OCI-LY3 (cell line): ENCODE results near the gene RAPGEF5.

Experiments used
- H2AFZ ChIP-seq: fragments of 200-600, 300-600 bp; shearing (Covaris generic); 2 replicates; pipeline ENCODE4 v1.6.0; 2014; ENCODE audit warnings: antibody characterized with exemption, low read depth, low read length
- H3K27ac ChIP-seq: fragments of 200-600, 300-600 bp; sonication (generic); 2 replicates; pipeline ENCODE4 v1.5.1; 2014; ENCODE audit warnings: mild to moderate bottlenecking, low read length, moderate library complexity, mixed read lengths
- H3K27me3 ChIP-seq: fragments of 200-600, 300-600 bp; sonication (generic); 2 replicates; pipeline ENCODE4 v1.6.1; 2014; ENCODE audit warnings: low read depth, low read length, mixed read lengths
- H3K36me3 ChIP-seq: fragments of 200-600, 300-600 bp; sonication (generic); replicated peaks from 2 replicates; pipeline ENCODE3; 2014; ENCODE audit warnings: low read depth, low read length, mixed read lengths
- H3K4me1 ChIP-seq: fragments of 300-600, 200-600 bp; sonication (generic); 2 replicates; pipeline ENCODE4 v1.6.1; 2014; ENCODE audit warnings: low read length, mixed read lengths
- H3K4me2 ChIP-seq: fragments of 200-600, 300-600 bp; sonication (generic); 2 replicates; pipeline ENCODE4 v1.6.1; 2014; ENCODE audit warnings: low read length, mixed read lengths
- H3K4me3 ChIP-seq: fragments of 300-600, 200-600 bp; sonication (generic); 2 replicates; pipeline ENCODE4 v1.5.1; 2014; ENCODE audit warnings: antibody characterized with exemption, mild to moderate bottlenecking, low read length, moderate library complexity
- H3K79me2 ChIP-seq: fragments of 300-600, 200-600 bp; shearing (Covaris generic); 2 replicates; pipeline ENCODE4 v1.6.1; 2014; ENCODE audit warnings: mild to moderate bottlenecking, low read length, mixed read lengths
- H3K9ac ChIP-seq: fragments of 300-600, 200-600 bp; shearing (Covaris generic); 2 replicates; pipeline ENCODE4 v1.6.0; 2014; ENCODE audit warnings: mild to moderate bottlenecking, low read length, moderate library complexity
- H3K9me3 ChIP-seq: fragments of 200-600, 300-600 bp; shearing (Covaris generic); 2 replicates; pipeline ENCODE4 v1.6.1; 2014; ENCODE audit warnings: low read length, mixed read lengths; ENCODE audit not compliant: insufficient read depth
- H4K20me1 ChIP-seq: fragments of 200-600, 300-600 bp; sonication (generic); 2 replicates; pipeline ENCODE4 v1.6.1; 2016; ENCODE audit warnings: low read length, mixed read lengths; ENCODE audit not compliant: insufficient read depth
- EZH2phosphoT487 ChIP-seq: fragments of 200-600 bp; shearing (Covaris generic); IDR thresholded peaks from 2 replicates; pipeline ENCODE4 v1.6.1; 2018; ENCODE audit warnings: antibody characterized with exemption, mixed run types, low read depth
- TF ChIP-seq, protein P1 (sequence below): fragments of 200-600, 300-600 bp; sonication (generic); IDR thresholded peaks from 2 replicates; pipeline ENCODE4 v1.5.1; 2014; ENCODE audit warnings: antibody characterized with exemption, low read length, low read depth

Gene RAPGEF5

DNA sequence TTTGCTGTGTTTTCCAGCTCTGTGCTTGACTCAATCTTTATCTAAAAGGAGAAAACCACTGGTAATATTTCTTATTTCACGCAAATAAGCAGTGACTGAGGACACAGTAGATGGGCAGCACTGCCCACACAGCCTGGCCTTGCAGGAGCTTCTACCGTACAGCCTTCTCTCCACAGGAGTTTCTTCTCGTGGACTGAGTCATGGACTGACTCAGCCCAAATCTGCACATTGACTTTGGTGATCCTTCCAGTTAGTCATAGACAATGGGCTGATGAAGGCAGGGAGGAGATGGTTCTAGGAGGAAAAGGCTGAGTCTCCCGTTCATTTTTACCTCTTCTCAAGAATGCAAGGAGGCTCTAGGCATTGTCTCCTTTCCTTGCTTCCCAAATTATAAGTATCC is 200.7 kb downstream of the RAPGEF5 start:
- Histone ChIP-seq H4K20me1 (no peaks in the 10 kb centered on the region), H3K4me2 (no peak overlapping the region), H3K4me1 (no peaks in the 10 kb centered on the region), H3K27ac (no peak overlapping the region), H3K4me3 (no peak overlapping the region), H3K27me3 (no peaks in the 10 kb centered on the region), H3K9ac (no peak overlapping the region), H3K9me3 (no peaks in the 10 kb centered on the region), H3K79me2 (no peaks in the 10 kb centered on the region), H3K36me3 (no peaks in the 10 kb centered on the region), H2AFZ (no peak overlapping the region)
- no peak for TF ChIP-seq EZH2phosphoT487
- TF ChIP-seq, protein P1, sequence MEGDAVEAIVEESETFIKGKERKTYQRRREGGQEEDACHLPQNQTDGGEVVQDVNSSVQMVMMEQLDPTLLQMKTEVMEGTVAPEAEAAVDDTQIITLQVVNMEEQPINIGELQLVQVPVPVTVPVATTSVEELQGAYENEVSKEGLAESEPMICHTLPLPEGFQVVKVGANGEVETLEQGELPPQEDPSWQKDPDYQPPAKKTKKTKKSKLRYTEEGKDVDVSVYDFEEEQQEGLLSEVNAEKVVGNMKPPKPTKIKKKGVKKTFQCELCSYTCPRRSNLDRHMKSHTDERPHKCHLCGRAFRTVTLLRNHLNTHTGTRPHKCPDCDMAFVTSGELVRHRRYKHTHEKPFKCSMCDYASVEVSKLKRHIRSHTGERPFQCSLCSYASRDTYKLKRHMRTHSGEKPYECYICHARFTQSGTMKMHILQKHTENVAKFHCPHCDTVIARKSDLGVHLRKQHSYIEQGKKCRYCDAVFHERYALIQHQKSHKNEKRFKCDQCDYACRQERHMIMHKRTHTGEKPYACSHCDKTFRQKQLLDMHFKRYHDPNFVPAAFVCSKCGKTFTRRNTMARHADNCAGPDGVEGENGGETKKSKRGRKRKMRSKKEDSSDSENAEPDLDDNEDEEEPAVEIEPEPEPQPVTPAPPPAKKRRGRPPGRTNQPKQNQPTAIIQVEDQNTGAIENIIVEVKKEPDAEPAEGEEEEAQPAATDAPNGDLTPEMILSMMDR: no peak

DNA sequence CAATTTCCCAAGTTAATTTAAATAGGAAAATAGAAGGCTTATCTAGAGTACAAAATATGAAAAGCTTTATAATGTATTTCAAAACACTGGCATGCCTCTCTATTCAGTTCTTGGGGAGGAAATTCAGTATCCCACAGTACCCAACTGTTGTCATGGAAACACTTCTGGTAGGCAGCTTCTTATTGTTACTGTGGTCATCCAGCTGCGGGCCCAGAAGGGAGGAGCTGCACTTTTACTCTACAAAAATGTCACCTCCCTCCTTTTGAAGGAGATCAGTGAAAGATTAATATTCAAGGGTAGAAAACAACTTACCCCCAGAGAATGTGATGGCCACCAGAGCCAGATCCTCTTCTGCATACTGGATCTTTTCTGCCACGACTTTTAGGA is 202.8 kb downstream of the RAPGEF5 start:
- TF ChIP-seq, protein P1: no peak
- no peak for TF ChIP-seq EZH2phosphoT487
- no peaks in the 10 kb centered on the region for H4K20me1 ChIP-seq
- H3K27ac ChIP-seq: no peak overlapping the region
- no peaks in the 10 kb centered on the region for H3K4me1 ChIP-seq
- no peak overlapping the region for H3K4me2 ChIP-seq
- H3K4me3 ChIP-seq: no peak overlapping the region
- no peak overlapping the region for H2AFZ ChIP-seq
- no peaks in the 10 kb centered on the region for H3K27me3 ChIP-seq
- no peaks in the 10 kb centered on the region for H3K79me2 ChIP-seq
- no peaks in the 10 kb centered on the region for H3K36me3 ChIP-seq
- H3K9ac ChIP-seq: no peak overlapping the region
- no peaks in the 10 kb centered on the region for H3K9me3 ChIP-seq

DNA sequence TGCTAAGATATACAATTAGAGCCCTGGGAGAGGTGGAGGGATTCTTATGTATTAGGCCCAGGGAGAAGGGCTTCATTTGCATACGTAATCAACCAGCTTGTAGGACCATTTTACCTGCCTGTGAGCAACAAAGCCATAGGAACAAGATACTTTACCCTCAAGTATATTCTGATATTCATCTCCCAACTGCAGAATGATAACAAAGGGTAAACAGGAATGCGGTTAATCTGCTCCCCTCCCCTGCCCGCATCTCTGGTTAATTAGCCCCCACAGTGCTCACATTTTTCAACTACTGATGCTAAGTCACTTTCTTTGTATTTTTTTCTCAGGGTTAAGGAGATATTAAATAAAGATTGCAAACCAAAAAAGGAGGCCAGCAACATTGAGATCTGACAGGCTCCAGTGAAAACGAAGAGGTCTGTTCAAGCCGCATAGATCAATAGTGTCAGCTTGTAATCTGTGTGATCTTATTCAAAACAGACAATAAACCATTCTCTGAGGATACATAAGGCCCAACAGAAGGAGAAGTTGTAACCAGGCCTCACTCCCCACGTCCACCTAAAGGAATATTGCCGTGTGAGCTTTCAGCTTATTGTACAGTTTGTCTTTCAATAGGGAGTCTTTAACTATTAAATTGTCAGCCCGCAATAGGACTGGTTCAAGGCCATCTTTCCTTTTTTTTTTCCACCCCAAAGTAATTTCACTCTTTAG is 203.4 kb downstream of the RAPGEF5 start:
- no peak overlapping the region for H3K4me3 ChIP-seq
- no peak overlapping the region for H3K27ac ChIP-seq
- no peak overlapping the region for H3K4me2 ChIP-seq
- H3K36me3 ChIP-seq: no peaks in the 10 kb centered on the region
- no peaks in the 10 kb centered on the region for H3K4me1 ChIP-seq
- no peaks in the 10 kb centered on the region for H4K20me1 ChIP-seq
- no peaks in the 10 kb centered on the region for H3K27me3 ChIP-seq
- TF ChIP-seq, protein P1: no peak
- TF ChIP-seq EZH2phosphoT487: no peak
- H3K9me3 ChIP-seq: no peaks in the 10 kb centered on the region
- no peak overlapping the region for H3K9ac ChIP-seq
- H3K79me2 ChIP-seq: no peaks in the 10 kb centered on the region
- no peak overlapping the region for H2AFZ ChIP-seq

DNA sequence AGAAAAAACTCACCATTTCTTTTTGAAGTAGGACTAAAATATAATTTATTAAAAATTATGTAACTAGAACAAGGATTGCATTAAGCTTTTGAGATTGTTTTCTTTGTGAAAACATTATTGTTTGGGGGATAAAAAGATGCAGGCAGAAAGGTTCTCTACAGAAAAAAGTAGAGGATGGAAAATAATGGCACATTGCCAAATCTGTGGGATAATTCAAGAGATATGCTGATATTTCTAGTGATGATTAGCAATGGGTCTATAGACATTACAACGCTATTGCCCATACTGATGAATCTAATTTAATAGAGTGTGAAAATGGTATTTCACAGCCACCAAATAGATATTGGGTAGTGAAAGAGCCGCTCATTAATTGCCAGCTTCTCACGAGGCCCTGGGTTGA is 204.3 kb downstream of the RAPGEF5 start:
- TF ChIP-seq, protein P1: no peak
- TF ChIP-seq EZH2phosphoT487: no peak
- H3K79me2 ChIP-seq: no peaks in the 10 kb centered on the region
- H3K27me3 ChIP-seq: no peaks in the 10 kb centered on the region
- H3K9ac ChIP-seq: no peak overlapping the region
- H3K4me3 ChIP-seq: no peak overlapping the region
- no peak overlapping the region for H2AFZ ChIP-seq
- H4K20me1 ChIP-seq: no peaks in the 10 kb centered on the region
- no peaks in the 10 kb centered on the region for H3K9me3 ChIP-seq
- H3K27ac ChIP-seq: no peak overlapping the region
- H3K4me2 ChIP-seq: no peak overlapping the region
- H3K36me3 ChIP-seq: no peaks in the 10 kb centered on the region
- no peaks in the 10 kb centered on the region for H3K4me1 ChIP-seq
